ENCODE data around the gene NELFE.
"Not testable (repeated sequence)": the region's sequence is repeated elsewhere in the genome, so short reads cannot be mapped to it uniquely, and the experiment has no call there.

Gene NELFE

GRCh38 chr6:31908791-31909190, 50.0 kb downstream of the NELFE start:
- no peaks in the 10 kb centered on the region for H3K4me1 ChIP-seq (ENCODE audit: control insufficient read depth in 1 of 2, insufficient read depth in 2 of 2, low read length in 2 of 2)
- H3K9me3 ChIP-seq (ENCODE audit: control insufficient read depth in 1 of 2, low read length in 2 of 2) = no peaks in the 10 kb centered on the region
- no peak overlapping the region for H3K4me3 ChIP-seq (ENCODE audit: low read depth in 1 of 2, low read length in 2 of 2)
- no peaks in the 10 kb centered on the region for H3K27me3 ChIP-seq (ENCODE audit: low read depth, low read length)
- no peak overlapping the region for H3K27ac ChIP-seq (ENCODE audit: low read length)
- H3K36me3 ChIP-seq (ENCODE audit: control insufficient read depth in 1 of 2, insufficient read depth in 2 of 2, low read length in 2 of 2) = no peaks in the 10 kb centered on the region

- H3K4me1 ChIP-seq (ENCODE audit: control insufficient read depth in 1 of 2, insufficient read depth in 2 of 2, low read length in 2 of 2); H3K9me3 ChIP-seq (ENCODE audit: control insufficient read depth in 1 of 2, low read length in 2 of 2); H3K36me3 ChIP-seq (ENCODE audit: control insufficient read depth in 1 of 2, insufficient read depth in 2 of 2, low read length in 2 of 2); H3K27me3 ChIP-seq (ENCODE audit: low read depth, low read length); H3K27ac ChIP-seq (ENCODE audit: low read length); H3K4me3 ChIP-seq (ENCODE audit: low read depth in 1 of 2, low read length in 2 of 2): not testable (repeated sequence)
These were observed 50.5 kb downstream of the NELFE start for GRCh38 chr6:31908255-31908654.

- Histone ChIP-seq H3K36me3 (ENCODE audit: control insufficient read depth in 1 of 2, insufficient read depth in 2 of 2, low read length in 2 of 2) (no peaks in the 10 kb centered on the region), H3K4me1 (ENCODE audit: control insufficient read depth in 1 of 2, insufficient read depth in 2 of 2, low read length in 2 of 2) (peaks cover 4 to 6% of the 10 kb centered on the region in 2 donors), H3K9me3 (ENCODE audit: control insufficient read depth in 1 of 2, low read length in 2 of 2) (no peaks in the 10 kb centered on the region), H3K27me3 (ENCODE audit: low read depth, low read length) (no peaks in the 10 kb centered on the region), H3K4me3 (ENCODE audit: low read depth in 1 of 2, low read length in 2 of 2) (no peak overlapping the region), H3K27ac (ENCODE audit: low read length) (no peak overlapping the region)
These were observed 51.5 kb downstream of the NELFE start for GRCh38 chr6:31907158-31907813.

GRCh38 chr6:31906727-31907126, 52.0 kb downstream of the NELFE start:
- H3K4me1 ChIP-seq (ENCODE audit: control insufficient read depth in 1 of 2, insufficient read depth in 2 of 2, low read length in 2 of 2); H3K27me3 ChIP-seq (ENCODE audit: low read depth, low read length): not testable (repeated sequence)

GRCh38 chr6:31906122-31906521, 52.6 kb downstream of the NELFE start:
- Histone ChIP-seq H3K27me3 (ENCODE audit: low read depth, low read length) (no peaks in the 10 kb centered on the region), H3K4me1 (ENCODE audit: control insufficient read depth in 1 of 2, insufficient read depth in 2 of 2, low read length in 2 of 2) (peaks cover 4 to 9% of the 10 kb centered on the region in 2 donors), H3K27ac (ENCODE audit: low read length) (no peak overlapping the region), H3K4me3 (ENCODE audit: low read depth in 1 of 2, low read length in 2 of 2) (no peak overlapping the region), H3K36me3 (ENCODE audit: control insufficient read depth in 1 of 2, insufficient read depth in 2 of 2, low read length in 2 of 2) (no peaks in the 10 kb centered on the region), H3K9me3 (ENCODE audit: control insufficient read depth in 1 of 2, low read length in 2 of 2) (no peaks in the 10 kb centered on the region)

More at GRCh38 chr6:31906727-31907126, 52.0 kb downstream of the NELFE start:
- not testable (repeated sequence) for H3K36me3 ChIP-seq (ENCODE audit: control insufficient read depth in 1 of 2, insufficient read depth in 2 of 2, low read length in 2 of 2); H3K9me3 ChIP-seq (ENCODE audit: control insufficient read depth in 1 of 2, low read length in 2 of 2); H3K4me3 ChIP-seq (ENCODE audit: low read depth in 1 of 2, low read length in 2 of 2); H3K27ac ChIP-seq (ENCODE audit: low read length)

GRCh38 chr6:31905041-31905440, 53.7 kb downstream of the NELFE start:
- H3K27ac ChIP-seq (ENCODE audit: low read length) = no peak overlapping the region
- no peaks in the 10 kb centered on the region for H3K9me3 ChIP-seq (ENCODE audit: control insufficient read depth in 1 of 2, low read length in 2 of 2)
- no peak overlapping the region for H3K4me3 ChIP-seq (ENCODE audit: low read depth in 1 of 2, low read length in 2 of 2)
- H3K36me3 ChIP-seq (ENCODE audit: control insufficient read depth in 1 of 2, insufficient read depth in 2 of 2, low read length in 2 of 2) = no peaks in the 10 kb centered on the region
- no peaks in the 10 kb centered on the region for H3K27me3 ChIP-seq (ENCODE audit: low read depth, low read length)
- H3K4me1 ChIP-seq (ENCODE audit: control insufficient read depth in 1 of 2, insufficient read depth in 2 of 2, low read length in 2 of 2) = peaks cover 4 to 17% of the 10 kb centered on the region in 2 donors

- no peak overlapping the region for H3K4me3 ChIP-seq (ENCODE audit: low read depth in 1 of 2, low read length in 2 of 2)
- no peaks in the 10 kb centered on the region for H3K9me3 ChIP-seq (ENCODE audit: control insufficient read depth in 1 of 2, low read length in 2 of 2)
- H3K27me3 ChIP-seq (ENCODE audit: low read depth, low read length) = no peaks in the 10 kb centered on the region
- peaks cover 4 to 26% of the 10 kb centered on the region in 2 donors for H3K4me1 ChIP-seq (ENCODE audit: control insufficient read depth in 1 of 2, insufficient read depth in 2 of 2, low read length in 2 of 2)
- no peaks in the 10 kb centered on the region for H3K36me3 ChIP-seq (ENCODE audit: control insufficient read depth in 1 of 2, insufficient read depth in 2 of 2, low read length in 2 of 2)
- peak overlapping the region; percentile 2 for H3K27ac ChIP-seq (ENCODE audit: low read length)
These were observed 54.8 kb downstream of the NELFE start for GRCh38 chr6:31903957-31904356.

Data from muscle layer of duodenum (tissue), 2 donors.